ENCODE measurements around the gene POLR1A.

The POLR1A gene

DNA sequence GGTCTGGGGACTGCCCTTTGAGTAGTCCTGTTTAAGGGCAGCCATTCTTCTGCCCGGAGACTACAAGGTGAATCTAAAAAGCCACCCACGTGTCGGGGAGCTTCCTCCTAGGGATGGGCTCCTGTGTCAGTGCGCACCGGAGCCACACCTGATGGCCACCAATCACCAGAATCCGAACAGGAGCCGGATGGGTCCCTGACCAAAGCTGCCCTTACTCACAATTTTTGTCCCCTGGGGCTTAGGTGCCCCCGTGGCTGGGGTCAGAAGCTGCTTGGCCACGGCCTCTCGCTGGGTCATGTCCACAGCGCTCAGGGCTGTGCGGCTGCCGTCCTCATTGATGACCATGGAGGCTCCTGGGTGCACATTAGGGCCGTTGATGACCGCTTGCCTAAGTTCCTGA lies 30.9 kb downstream of the POLR1A start (continued):
- TF ChIP-seq, protein P1, sequence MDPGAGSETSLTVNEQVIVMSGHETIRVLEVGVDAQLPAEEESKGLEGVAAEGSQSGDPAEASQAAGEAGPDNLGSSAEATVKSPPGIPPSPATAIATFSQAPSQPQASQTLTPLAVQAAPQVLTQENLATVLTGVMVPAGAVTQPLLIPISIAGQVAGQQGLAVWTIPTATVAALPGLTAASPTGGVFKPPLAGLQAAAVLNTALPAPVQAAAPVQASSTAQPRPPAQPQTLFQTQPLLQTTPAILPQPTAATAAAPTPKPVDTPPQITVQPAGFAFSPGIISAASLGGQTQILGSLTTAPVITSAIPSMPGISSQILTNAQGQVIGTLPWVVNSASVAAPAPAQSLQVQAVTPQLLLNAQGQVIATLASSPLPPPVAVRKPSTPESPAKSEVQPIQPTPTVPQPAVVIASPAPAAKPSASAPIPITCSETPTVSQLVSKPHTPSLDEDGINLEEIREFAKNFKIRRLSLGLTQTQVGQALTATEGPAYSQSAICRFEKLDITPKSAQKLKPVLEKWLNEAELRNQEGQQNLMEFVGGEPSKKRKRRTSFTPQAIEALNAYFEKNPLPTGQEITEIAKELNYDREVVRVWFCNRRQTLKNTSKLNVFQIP (CRISPR knock-in tag; IDR thresholded peaks at IDR 0.05; ENCODE audit: borderline replicate concordance, low read depth), result no peak
- TF ChIP-seq, protein P2, sequence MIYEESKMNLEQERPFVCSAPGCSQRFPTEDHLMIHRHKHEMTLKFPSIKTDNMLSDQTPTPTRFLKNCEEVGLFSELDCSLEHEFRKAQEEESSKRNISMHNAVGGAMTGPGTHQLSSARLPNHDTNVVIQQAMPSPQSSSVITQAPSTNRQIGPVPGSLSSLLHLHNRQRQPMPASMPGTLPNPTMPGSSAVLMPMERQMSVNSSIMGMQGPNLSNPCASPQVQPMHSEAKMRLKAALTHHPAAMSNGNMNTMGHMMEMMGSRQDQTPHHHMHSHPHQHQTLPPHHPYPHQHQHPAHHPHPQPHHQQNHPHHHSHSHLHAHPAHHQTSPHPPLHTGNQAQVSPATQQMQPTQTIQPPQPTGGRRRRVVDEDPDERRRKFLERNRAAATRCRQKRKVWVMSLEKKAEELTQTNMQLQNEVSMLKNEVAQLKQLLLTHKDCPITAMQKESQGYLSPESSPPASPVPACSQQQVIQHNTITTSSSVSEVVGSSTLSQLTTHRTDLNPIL (CRISPR knock-in tag; IDR thresholded peaks at IDR 0.05; ENCODE audit: low read depth), result no peak
- no peak for TF ChIP-seq ISL1 (CRISPR knock-in tag; IDR thresholded peaks at IDR 0.05)

DNA sequence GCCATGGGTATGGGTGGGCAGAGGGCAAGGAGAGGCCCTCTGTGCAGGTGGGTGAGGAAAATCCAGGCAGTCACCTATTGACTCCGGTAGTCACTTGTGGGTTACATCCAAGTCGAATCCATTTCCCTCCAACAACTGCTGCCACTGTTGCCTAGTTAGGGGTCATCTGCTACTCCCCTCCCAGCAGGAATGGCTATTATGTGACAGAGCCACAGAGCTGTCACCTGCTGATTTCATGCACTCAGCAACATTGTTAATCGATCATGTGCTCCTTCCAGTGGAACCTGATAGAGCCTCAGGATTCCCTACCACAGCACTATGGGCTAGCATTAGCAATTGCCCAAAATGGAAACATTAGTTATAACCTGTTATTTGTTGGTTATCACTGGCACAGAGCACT lies 31.4 kb downstream of the POLR1A start:
- ATAC-seq, result no peak

DNA sequence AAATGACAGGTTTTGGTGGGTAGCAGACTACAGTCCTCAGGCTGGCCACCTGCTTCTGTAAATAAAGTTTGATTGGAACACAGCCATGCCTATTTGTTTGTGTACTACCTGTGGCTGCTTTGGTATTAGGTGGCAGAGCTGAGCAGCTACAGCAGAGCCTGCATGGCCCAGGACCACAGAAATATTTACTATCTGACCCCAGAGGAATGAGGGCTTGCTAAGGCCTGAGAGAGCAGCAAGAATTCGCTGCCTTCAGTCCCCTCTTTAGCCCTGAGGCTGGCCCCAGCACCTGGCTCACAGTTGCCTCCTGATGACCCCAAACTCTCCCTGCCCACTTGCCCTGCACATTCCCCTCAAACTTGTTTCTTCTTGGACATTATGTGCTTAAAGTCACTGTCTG lies 32.5 kb downstream of the POLR1A start:
- TF ChIP-seq ZNF8 (CRISPR knock-in tag; IDR thresholded peaks at IDR 0.05) (no peak), TCF4 (CRISPR knock-in tag; IDR thresholded peaks at IDR 0.05; ENCODE audit: borderline replicate concordance) (no peak), TOX (CRISPR knock-in tag; IDR thresholded peaks at IDR 0.05; ENCODE audit: borderline replicate concordance) (no peak)
- TF ChIP-seq, protein P3, sequence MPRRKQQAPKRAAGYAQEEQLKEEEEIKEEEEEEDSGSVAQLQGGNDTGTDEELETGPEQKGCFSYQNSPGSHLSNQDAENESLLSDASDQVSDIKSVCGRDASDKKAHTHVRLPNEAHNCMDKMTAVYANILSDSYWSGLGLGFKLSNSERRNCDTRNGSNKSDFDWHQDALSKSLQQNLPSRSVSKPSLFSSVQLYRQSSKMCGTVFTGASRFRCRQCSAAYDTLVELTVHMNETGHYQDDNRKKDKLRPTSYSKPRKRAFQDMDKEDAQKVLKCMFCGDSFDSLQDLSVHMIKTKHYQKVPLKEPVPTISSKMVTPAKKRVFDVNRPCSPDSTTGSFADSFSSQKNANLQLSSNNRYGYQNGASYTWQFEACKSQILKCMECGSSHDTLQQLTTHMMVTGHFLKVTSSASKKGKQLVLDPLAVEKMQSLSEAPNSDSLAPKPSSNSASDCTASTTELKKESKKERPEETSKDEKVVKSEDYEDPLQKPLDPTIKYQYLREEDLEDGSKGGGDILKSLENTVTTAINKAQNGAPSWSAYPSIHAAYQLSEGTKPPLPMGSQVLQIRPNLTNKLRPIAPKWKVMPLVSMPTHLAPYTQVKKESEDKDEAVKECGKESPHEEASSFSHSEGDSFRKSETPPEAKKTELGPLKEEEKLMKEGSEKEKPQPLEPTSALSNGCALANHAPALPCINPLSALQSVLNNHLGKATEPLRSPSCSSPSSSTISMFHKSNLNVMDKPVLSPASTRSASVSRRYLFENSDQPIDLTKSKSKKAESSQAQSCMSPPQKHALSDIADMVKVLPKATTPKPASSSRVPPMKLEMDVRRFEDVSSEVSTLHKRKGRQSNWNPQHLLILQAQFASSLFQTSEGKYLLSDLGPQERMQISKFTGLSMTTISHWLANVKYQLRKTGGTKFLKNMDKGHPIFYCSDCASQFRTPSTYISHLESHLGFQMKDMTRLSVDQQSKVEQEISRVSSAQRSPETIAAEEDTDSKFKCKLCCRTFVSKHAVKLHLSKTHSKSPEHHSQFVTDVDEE (CRISPR knock-in tag; IDR thresholded peaks at IDR 0.05), result no peak
- no peak for ATAC-seq

More for the DNA sequence above, 31.4 kb downstream of the POLR1A start:
- TF ChIP-seq PPARA (CRISPR knock-in tag; IDR thresholded peaks at IDR 0.05; ENCODE audit: borderline replicate concordance), result no peak
- no peak for TF ChIP-seq RARB (CRISPR knock-in tag; IDR thresholded peaks at IDR 0.05)
- no peak for TF ChIP-seq TOX (CRISPR knock-in tag; IDR thresholded peaks at IDR 0.05; ENCODE audit: borderline replicate concordance)
- no peak for TF ChIP-seq ZNF8 (CRISPR knock-in tag; IDR thresholded peaks at IDR 0.05)
- no peak for TF ChIP-seq ZNF565 (CRISPR knock-in tag; conservative IDR thresholded peaks at IDR 0.05; ENCODE audit: low read depth)
- TF ChIP-seq TCF4 (CRISPR knock-in tag; IDR thresholded peaks at IDR 0.05; ENCODE audit: borderline replicate concordance), result no peak
- TF ChIP-seq ESRRG (CRISPR knock-in tag; IDR thresholded peaks at IDR 0.05), result no peak
- TF ChIP-seq ZFP30 (CRISPR knock-in tag; IDR thresholded peaks at IDR 0.05), result no peak
- TF ChIP-seq OSR1 (CRISPR knock-in tag; IDR thresholded peaks at IDR 0.05), result no peak
- no peak for TF ChIP-seq SNAI2 (CRISPR knock-in tag; IDR thresholded peaks at IDR 0.05)
- no peak for TF ChIP-seq BACH2 (CRISPR knock-in tag; IDR thresholded peaks at IDR 0.05; ENCODE audit: borderline replicate concordance)
- TF ChIP-seq, protein P4, sequence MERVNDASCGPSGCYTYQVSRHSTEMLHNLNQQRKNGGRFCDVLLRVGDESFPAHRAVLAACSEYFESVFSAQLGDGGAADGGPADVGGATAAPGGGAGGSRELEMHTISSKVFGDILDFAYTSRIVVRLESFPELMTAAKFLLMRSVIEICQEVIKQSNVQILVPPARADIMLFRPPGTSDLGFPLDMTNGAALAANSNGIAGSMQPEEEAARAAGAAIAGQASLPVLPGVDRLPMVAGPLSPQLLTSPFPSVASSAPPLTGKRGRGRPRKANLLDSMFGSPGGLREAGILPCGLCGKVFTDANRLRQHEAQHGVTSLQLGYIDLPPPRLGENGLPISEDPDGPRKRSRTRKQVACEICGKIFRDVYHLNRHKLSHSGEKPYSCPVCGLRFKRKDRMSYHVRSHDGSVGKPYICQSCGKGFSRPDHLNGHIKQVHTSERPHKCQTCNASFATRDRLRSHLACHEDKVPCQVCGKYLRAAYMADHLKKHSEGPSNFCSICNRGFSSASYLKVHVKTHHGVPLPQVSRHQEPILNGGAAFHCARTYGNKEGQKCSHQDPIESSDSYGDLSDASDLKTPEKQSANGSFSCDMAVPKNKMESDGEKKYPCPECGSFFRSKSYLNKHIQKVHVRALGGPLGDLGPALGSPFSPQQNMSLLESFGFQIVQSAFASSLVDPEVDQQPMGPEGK (CRISPR knock-in tag; IDR thresholded peaks at IDR 0.05; ENCODE audit: borderline replicate concordance), result no peak
- TF ChIP-seq ARNTL (CRISPR knock-in tag; IDR thresholded peaks at IDR 0.05; ENCODE audit: borderline replicate concordance, low read depth), result no peak
- TF ChIP-seq ZNF70 (CRISPR knock-in tag; IDR thresholded peaks at IDR 0.05), result no peak
- TF ChIP-seq ZFP3 (CRISPR knock-in tag; IDR thresholded peaks at IDR 0.05), result no peak
- TF ChIP-seq, protein P2 (CRISPR knock-in tag; IDR thresholded peaks at IDR 0.05; ENCODE audit: low read depth), result no peak
- TF ChIP-seq, protein P1 (CRISPR knock-in tag; IDR thresholded peaks at IDR 0.05; ENCODE audit: borderline replicate concordance, low read depth), result no peak
- TF ChIP-seq CSDC2 (CRISPR knock-in tag; IDR thresholded peaks at IDR 0.05), result no peak
- TF ChIP-seq, protein P5, sequence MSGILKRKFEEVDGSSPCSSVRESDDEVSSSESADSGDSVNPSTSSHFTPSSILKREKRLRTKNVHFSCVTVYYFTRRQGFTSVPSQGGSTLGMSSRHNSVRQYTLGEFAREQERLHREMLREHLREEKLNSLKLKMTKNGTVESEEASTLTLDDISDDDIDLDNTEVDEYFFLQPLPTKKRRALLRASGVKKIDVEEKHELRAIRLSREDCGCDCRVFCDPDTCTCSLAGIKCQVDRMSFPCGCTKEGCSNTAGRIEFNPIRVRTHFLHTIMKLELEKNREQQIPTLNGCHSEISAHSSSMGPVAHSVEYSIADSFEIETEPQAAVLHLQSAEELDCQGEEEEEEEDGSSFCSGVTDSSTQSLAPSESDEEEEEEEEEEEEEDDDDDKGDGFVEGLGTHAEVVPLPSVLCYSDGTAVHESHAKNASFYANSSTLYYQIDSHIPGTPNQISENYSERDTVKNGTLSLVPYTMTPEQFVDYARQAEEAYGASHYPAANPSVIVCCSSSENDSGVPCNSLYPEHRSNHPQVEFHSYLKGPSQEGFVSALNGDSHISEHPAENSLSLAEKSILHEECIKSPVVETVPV (CRISPR knock-in tag; IDR thresholded peaks at IDR 0.05), result no peak
- no peak for TF ChIP-seq ISL1 (CRISPR knock-in tag; IDR thresholded peaks at IDR 0.05)

Measured in SK-N-SH treated with all-trans-retinoic acid at 6 μM for 48 hours (cell line).